HS-27A (cell line): Measurements from ENCODE around the gene IL4.

Source experiments
- DNase-seq: peaks from one replicate; pipeline ENCODE4 v3.0.0-alpha.2; 2012; ENCODE audit warnings: low read depth, missing footprints

The IL4 gene

DNA sequence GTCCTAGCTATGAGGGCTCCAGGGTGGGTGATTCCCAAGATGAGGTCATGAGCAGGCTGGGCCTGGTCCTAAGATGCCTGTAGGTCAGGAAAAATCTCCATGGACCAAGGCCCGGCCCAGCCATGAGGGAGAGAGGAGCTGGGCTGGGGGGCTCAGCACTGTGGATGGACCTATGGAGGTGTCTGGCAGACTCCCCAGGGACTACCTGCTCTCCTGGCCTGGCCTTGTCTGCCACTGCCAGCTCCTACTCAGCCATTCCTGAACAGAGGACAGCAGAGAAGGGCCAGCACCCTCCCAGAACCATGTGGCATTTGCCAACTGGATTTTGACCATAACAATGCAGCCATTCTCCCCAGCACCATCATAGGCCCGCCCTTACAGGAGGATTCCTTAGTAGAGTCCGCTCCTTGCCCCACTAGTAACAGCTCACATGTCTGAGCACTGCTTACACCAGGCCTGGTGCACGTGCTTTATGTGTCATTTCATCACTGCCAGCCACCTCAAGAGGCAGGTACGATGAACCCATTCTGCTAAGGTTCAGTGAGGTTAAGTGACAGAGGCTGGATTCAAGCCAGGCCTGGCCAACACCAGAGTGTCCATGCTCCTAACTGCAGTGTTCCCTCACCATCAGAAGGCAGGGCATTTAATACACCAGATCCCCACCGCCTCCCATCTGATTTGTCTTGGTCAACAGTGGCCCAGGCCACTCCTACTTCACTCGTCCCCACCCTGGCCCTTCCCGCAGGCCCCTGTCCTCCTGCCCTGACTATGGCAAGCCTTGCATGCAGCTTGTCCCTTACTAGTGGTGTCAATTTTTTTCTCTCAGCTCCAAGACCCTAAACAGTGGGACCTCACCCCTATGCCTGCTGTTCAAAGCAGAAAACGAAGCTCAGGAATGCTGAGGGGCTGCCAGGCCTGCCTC, 15.1 kb upstream of the IL4 start:
- no peak for DNase-seq

DNA sequence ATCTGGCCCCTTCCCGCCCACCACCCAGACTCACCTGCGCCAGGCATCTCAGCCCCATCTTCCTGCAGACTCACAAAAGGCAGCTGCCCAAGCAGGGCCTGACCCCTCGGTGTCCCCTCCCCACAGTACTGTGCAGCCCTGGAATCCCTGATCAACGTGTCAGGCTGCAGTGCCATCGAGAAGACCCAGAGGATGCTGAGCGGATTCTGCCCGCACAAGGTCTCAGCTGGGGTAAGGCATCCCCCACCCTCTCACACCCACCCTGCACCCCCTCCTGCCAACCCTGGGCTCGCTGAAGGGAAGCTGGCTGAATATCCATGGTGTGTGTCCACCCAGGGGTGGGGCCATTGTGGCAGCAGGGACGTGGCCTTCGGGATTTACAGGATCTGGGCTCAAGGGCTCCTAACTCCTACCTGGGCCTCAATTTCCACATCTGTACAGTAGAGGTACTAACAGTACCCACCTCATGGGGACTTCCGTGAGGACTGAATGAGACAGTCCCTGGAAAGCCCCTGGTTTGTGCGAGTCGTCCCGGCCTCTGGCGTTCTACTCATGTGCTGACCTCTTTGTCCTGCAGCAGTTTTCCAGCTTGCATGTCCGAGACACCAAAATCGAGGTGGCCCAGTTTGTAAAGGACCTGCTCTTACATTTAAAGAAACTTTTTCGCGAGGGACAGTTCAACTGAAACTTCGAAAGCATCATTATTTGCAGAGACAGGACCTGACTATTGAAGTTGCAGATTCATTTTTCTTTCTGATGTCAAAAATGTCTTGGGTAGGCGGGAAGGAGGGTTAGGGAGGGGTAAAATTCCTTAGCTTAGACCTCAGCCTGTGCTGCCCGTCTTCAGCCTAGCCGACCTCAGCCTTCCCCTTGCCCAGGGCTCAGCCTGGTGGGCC, 13.9 kb upstream of the IL4 start:
- DNase-seq = no peak

DNA sequence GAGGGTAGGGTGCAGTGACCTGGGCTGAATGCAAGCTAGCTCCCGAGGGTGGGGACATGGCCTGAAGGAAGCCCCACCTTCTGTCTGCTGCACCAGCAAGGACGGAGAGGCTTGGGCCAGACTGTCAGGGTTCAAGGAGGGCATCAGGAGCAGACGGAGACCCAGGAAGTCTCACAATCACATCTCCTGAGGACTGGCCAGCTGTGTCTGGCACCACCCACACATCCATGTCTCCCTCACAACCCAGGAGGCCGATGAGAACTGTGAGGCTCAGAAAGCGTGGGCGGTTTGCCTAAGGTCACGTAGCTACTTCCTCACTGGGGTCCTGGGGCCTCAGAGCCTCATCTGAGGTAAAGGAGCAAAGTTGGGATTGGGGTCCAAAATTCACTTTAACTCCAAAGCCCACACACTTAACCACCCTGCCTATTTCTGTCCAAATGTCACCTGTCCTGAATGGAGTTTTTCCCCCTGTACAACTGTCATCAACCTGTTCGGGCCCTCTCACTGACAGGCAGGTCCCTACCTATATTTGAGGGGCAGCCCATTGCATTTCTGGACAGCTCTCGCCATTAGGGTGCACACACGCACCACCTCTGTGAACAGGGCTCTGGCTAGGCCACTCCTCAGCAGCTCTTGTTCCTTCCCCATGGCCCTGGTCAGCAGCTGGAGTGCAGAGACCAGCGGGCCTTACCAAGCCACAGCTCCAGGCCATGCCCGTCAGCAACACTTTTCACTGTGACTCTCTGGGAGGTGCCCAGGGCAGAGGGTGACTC, 12.4 kb upstream of the IL4 start:
- no peak for DNase-seq

DNA sequence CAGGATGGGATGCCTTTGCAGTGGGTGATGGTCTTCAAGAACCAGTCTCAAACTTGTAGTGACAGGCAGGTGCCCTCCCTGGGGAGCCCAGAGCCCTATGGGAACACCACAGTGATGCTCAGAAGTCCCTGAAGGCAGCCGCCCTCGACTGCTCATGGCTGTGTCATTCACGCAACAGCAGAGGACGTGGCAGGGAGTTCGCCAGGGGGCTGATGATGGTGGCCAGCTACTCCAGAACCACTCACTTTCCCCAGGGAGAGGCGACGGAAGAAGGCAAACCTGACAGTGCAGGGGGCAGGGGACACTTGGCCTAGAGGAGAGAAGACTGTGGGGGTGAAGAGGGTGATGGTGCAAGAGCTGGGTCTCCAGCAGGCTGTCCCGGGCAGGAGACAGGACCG, 11.8 kb upstream of the IL4 start:
- DNase-seq = no peak

- DNase-seq = no peak
Measured at GRCh38 chr5:132662925-132663770, 10.6 kb upstream of the IL4 start.

- no peak for DNase-seq
Measured at GRCh38 chr5:132663771-132664695, 9.8 kb upstream of the IL4 start.

DNA sequence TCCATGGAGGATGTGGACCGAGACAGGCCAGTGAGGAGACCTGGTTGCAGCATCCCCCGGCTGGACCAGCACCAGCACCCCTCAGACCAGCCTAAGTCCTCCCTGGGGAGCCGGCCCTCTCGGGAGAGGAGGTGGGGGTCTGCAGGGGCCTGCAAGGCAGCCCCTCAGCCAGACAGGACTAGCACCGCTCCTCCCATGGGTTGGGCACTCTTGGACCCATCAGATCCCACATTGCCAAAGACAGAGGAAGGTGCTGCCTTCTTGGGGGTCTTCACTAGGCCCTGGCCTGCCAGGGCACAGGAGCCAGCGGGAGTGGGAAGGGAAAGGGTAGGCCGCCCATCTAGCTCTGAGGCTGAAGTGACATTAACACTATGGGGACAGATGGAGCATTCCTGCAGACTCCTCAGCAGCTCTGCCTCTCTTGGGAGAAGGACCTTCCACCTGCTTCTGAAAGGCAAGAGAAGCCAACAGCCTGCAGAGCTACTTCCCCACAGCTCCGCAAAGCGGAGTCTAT, 9.0 kb upstream of the IL4 start:
- no peak for DNase-seq

GRCh38 chr5:132665574-132666080, 8.2 kb upstream of the IL4 start:
- no peak for DNase-seq

GRCh38 chr5:132666310-132667123, 7.3 kb upstream of the IL4 start:
- DNase-seq = no peak

DNA sequence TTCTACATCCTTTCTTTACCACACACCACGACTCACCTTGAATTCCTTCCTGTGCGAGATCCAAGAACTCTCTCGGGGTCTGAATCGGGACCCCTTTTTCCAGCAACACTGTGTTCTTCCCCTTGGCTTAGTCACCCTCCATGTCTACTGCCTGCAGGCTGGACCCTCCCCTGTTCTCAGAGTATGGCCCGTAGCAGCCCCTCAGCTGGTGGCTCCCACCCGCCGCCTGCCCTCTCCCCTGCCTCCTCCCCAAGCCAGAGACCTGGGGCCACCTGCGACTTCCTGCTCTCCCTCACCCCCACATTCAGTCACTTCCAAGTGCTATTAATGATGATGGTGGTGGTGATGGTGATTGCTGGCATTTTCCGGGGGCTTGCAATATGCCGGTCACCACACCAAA, 6.5 kb upstream of the IL4 start:
- no peak for DNase-seq

- DNase-seq = no peak
Measured at GRCh38 chr5:132667761-132668705, 5.8 kb upstream of the IL4 start.

GRCh38 chr5:132668706-132669454, 4.9 kb upstream of the IL4 start:
- DNase-seq = no peak

DNA sequence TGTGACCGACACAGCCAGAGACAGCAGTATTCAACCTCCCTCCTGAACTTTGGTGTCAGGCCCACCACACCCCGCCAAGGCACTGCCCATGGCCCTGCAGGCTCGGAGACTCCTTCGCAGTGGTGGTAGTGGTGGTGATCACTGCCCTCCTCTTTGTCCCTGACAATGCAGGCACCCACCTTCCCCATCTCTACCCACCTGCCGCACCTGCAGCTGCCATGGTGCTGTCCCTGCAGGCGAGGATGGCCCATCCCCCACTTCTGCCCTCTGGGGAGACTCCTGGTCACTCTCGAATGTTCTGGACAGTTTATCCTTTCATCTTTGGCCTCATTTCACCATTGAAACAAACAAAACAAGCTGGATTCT, 4.4 kb upstream of the IL4 start:
- DNase-seq = no peak

GRCh38 chr5:132669966-132670882, 3.6 kb upstream of the IL4 start:
- no peak for DNase-seq

DNA sequence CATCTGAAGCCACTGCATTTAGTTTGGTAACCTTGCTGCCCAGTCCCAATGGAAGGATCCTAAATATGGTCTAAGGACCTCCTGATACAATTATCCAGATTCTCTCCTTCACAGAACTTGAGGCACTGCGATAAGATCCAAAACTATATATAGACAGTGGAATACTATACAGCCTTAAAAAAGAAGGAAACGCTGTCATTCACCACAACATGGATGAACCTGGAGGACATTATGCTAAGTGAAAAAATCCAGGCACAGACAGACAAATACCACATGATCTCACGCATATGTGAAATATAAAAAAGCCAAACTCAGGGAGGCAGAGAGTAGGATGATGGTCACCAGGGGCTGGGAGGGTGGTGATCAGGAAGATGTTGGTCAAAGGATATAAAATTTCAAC, 2.8 kb upstream of the IL4 start:
- no peak for DNase-seq

- no peak for DNase-seq
Measured at GRCh38 chr5:132673488-132673887, 301 bp upstream of the IL4 start.
